Measurements from ENCODE around the gene GADD45G. TPM values are rescaled to one million over a fixed set of nuclear protein-coding genes. Genes with fewer than 3 reads are reported as not detected.

GADD45G gene
- total RNA-seq, 1 donor from 2014 or later, result 48.9 TPM

DNA sequence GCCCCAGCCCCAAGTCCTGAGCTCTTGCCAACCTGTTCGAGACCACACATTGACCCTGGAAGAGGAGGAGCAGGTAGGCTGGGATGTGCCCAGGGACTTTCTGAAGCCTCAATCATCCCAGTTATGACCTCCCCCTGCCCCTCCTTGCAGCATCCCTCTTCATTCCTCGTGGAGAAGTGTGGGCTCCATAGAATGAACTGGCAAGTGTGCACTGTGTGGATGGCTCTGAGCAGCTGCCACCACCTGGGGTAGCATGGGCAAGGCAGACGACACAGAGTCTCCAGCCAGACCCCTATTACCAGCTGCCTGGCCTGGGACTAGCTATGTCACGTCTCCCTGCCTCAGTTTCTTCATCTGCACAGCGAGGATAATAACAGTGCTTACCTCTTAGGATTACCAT is 33.5 kb downstream of the GADD45G start:
- DNase-seq (no peak), ATAC-seq (ENCODE audit: poor library complexity) (no peak)
- intact Hi-C loops (cut with DNase I), result no loop called here

- intact Hi-C loops (cut with DNase I), result no loop called here
- ATAC-seq (ENCODE audit: poor library complexity), result peak; percentile 7
- DNase-seq, result no peak
Observed at GRCh38 chr9:89638893-89639292, 34.1 kb downstream of the GADD45G start.

- DNase-seq (peak; percentile 90), ATAC-seq (ENCODE audit: poor library complexity) (peak; percentile 91)
- intact Hi-C loops (cut with DNase I), result no loop called here
Observed at GRCh38 chr9:89639367-89639795, 34.6 kb downstream of the GADD45G start.

GRCh38 chr9:89639961-89640360 is 35.1 kb downstream of the GADD45G start:
- peak; percentile 3 for ATAC-seq (ENCODE audit: poor library complexity)
- DNase-seq, result no peak
- intact Hi-C loops (cut with DNase I), result no loop called here

DNA sequence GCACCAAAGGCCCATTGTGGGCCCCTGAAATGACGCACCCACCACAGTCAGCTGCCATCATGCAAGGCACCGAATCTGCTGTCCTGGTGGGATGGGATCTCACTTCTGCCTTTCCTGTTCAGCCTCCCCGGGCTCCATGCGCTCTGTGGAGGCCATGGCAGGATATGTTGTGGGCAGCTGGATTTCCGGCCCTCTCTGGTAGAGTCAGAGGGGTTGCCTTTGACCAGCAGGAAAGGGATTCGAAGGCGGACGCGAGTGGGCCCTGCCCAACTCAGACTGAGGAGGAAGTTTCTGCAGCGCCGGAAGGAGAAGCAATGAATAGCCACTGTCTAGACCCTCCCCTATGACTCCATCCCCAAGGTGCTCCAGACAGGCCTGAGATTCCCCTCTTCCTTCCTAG is 35.5 kb downstream of the GADD45G start:
- peak; percentile 66 for DNase-seq
- intact Hi-C loops (cut with DNase I), result no loop called here
- peak; percentile 19 for ATAC-seq (ENCODE audit: poor library complexity)

DNA sequence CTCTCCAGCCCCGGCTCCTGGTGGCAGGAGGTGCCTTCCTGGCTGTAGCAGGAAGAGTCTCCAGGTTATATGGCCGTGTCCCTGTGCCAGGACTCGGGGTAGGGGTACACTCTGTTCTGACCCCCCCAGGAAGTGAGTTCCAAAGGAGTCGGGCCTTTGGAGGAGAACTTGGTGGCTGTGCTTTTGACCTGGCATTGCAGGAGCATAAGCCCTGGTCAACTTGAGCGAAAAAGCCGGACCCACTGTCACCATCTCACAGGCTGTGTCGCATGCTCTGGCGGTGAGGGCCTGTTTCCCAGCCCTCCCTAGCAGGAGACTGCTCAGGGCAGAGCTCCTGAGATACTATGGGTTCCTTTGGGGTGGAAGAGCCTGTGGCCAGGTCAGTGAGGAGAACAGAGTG is 36.0 kb downstream of the GADD45G start:
- ATAC-seq (ENCODE audit: poor library complexity) (no peak), DNase-seq (no peak)
- intact Hi-C loops (cut with DNase I), result no loop called here

GRCh38 chr9:89641980-89642379 is 37.2 kb downstream of the GADD45G start:
- ATAC-seq (ENCODE audit: poor library complexity) (no peak), DNase-seq (no peak)
- intact Hi-C loops (cut with DNase I), result no loop called here

GRCh38 chr9:89642789-89643188 is 38.0 kb downstream of the GADD45G start:
- intact Hi-C loops (cut with DNase I), result no loop called here
- no peak for DNase-seq
- ATAC-seq (ENCODE audit: poor library complexity), result no peak

GRCh38 chr9:89646189-89646939 is 41.6 kb downstream of the GADD45G start:
- DNase-seq (no peak), ATAC-seq (ENCODE audit: poor library complexity) (no peak)
- intact Hi-C loops (cut with DNase I), result no loop called here

DNA sequence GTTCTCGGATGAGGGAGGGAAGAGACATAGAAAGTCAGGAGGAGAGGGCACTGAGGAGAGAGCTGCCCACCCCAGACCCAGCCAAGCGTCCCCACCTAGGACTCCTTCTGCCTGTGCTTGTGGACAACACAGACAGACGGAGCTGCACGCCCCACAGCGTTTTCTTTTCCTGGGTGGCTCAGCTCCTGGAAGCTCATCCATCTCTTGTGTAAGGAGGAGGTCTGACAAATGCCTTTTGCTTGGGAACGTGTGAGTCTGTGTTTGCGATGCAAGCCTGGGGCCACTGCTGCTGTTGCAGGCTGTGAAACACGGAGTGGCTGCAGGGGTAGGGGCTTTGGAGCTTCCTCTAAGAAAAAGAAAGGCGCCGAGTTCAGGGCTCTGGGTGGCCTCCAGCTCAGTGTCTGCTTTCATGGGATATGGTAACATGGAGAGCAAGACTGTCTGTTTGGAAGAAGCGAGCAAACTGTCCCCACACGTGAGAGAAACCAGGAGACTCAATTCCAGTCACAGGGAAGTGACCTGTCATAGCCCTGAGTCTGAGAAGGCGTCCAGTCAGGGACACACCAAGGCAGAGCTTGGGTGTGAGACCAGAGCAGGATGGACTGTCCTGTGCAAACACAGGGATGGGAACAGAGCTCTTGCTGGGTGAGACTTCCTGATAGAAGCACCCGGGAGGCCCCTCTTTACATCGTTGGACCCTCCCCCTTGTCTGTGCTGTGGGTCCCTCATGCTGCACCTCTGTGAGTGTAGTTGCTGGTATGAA is 42.7 kb downstream of the GADD45G start:
- no peak for DNase-seq

DNA sequence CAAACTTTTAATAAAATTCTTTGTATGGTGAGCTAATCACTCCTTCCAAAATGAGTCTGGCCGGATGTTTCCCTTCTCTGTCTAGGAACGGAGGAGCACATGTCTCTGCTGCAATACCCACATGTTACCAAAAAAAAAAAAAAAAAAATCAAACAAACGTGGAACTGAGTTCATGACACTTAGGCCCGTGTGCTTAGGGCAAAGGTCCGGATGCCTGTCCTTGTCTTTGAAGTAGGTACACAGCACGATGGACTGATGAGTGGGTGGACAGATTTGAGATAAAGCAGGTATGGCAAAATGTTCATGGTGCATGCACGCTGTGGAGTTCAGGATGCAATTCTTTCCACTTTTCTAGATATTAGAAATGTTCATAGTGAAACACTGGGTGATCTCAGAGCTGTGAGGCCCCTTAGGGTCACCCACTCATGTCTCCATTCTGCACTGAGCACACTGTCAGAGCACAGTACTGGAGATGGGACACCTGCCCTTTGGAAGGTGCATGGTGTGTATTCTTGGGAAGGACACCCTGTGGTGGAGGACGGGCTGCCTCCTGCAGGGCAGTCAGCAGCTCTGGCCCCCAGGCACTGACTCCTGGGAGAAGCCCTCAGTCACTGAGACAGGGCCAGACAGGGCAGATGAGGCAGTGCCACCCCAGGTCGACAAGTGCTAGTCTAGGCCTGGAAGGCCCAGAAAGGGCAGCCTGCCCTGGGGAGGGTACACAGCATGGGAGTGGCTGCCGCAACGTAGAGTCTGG is 43.6 kb downstream of the GADD45G start:
- intact Hi-C loops (cut with DNase I), result no loop called here
- ATAC-seq (ENCODE audit: poor library complexity), result no peak
- DNase-seq, result no peak

More for the DNA sequence above, 42.7 kb downstream of the GADD45G start:
- intact Hi-C loops (cut with DNase I), result no loop called here
- no peak for ATAC-seq (ENCODE audit: poor library complexity)

DNA sequence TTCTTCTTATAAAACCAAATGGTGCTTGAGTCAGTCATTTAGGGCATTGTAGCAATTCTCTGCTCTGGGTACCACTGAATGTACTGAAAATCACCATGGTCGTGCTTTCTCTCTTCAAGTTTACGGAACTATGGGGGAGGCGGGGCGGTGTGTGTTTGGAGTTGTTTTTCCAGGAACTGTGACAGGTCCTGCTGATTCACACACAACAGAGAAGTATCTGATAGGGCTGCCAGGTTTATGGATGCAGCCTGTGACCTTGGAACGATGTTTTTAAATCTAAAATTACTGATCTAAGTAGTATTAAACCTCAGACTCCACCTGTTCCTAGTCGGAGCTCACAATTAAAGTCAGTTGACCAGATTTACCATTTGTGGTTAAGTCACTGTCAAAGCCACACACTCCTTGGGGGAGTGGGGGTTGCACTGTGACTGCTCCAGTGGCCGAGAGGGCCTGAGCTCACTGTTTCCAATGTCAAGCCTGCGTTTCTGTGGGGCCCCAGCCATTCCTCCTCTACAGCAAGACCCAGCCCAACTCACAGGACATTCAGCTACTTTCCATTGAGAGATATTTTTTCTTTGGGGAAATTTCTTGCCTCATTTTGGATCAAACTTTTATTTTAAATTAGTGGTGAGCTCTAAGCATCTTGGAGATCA is 44.4 kb downstream of the GADD45G start:
- intact Hi-C loops (cut with DNase I), result no loop called here
- ATAC-seq (ENCODE audit: poor library complexity) (no peak), DNase-seq (no peak)

DNA sequence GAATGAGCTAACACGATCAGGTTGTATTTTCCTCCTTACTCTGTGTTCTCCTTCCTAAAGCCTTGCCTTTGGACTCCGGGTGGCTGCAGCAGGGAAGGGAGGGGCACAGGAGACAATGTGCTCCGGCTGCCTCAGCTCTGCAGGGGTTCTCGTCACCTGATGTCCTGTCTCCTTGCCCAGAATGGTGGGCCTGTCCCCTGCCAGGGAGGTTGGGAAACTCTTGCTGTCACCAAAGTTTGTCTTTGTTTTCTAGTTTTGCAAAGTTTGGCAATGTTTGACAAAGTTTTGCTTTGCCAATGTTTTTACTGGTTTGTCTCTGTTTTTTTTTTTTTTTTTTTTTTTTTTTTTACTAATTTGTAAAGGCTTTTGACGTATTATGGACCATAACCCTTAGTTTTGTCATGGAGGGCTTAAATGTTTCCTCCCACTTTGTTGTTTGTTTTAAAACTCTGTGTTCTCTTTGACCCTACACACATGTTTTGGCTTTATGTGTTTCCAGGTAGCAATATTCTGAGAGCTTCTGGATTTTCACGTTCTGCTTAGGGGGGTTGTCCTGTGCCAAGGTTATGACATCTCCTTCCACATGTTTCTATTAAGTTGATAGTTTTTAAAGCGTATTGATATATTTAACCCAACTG is 49.3 kb downstream of the GADD45G start:
- no peak for ATAC-seq (ENCODE audit: poor library complexity)
- intact Hi-C loops (cut with DNase I), result no loop called here
- no peak for DNase-seq

- DNase-seq, result no peak
- ATAC-seq (ENCODE audit: poor library complexity), result peak; percentile 52
- intact Hi-C loops (cut with DNase I), result no loop called here
Observed at GRCh38 chr9:89655056-89655989, 50.5 kb downstream of the GADD45G start.

Data from Right ventricle myocardium superior (tissue), 1 donor.